Trophoblast cell (in vitro differentiated cells and primary cell): ENCODE results near the gene FMNL2.
A peak's percentile ranks its signal among the peaks of the same experiment; 100 is the strongest.

Experiments used
- DNase-seq, 2 donors: peaks; one replicate each; pipeline ENCODE4 v3.0.0-alpha.2; 2016
- H2AFZ ChIP-seq: 2 replicates; pipeline ENCODE4 v1.6.1; 2013; ENCODE audit warnings: low read length, moderate library complexity, mild to moderate bottlenecking; ENCODE audit not compliant: insufficient read depth, poor library complexity
- H2AK5ac ChIP-seq: 2 replicates; pipeline ENCODE4 v1.6.1; 2013; ENCODE audit warnings: mild to moderate bottlenecking, low read length
- H2BK120ac ChIP-seq: 2 replicates; pipeline ENCODE4 v1.6.1; 2013; ENCODE audit warnings: low read length, mild to moderate bottlenecking, moderate library complexity; ENCODE audit not compliant: insufficient read depth, poor library complexity
- H2BK12ac ChIP-seq: 2 replicates; pipeline ENCODE4 v1.6.1; 2013; ENCODE audit warnings: mild to moderate bottlenecking, low read length, moderate library complexity
- H2BK5ac ChIP-seq: 2 replicates; pipeline ENCODE4 v1.6.1; 2013; ENCODE audit warnings: low read length, low read depth, moderate library complexity, mild to moderate bottlenecking; ENCODE audit not compliant: poor library complexity
- H3K14ac ChIP-seq: 2 replicates; pipeline ENCODE4 v1.6.1; 2013; ENCODE audit warnings: mild to moderate bottlenecking, low read length
- H3K18ac ChIP-seq: 2 replicates; pipeline ENCODE4 v1.6.1; 2013; ENCODE audit warnings: mild to moderate bottlenecking, low read length
- H3K23ac ChIP-seq: 2 replicates; pipeline ENCODE4 v1.6.1; 2013; ENCODE audit warnings: low read length
- H3K27ac ChIP-seq: 2 replicates; pipeline ENCODE4 v1.5.1; 2013; ENCODE audit warnings: low read depth, mild to moderate bottlenecking, inconsistent platforms, low read length, moderate library complexity
- H3K27me3 ChIP-seq: 2 replicates; pipeline ENCODE4 v1.6.1; 2013; ENCODE audit warnings: inconsistent platforms, mild to moderate bottlenecking, low read length, moderate library complexity; ENCODE audit not compliant: insufficient read depth
- H3K36me3 ChIP-seq, 2 experiments: 1 replicate in 1 of 2; 2 replicates in 1 of 2; pipeline ENCODE4 v1.6.1; 2013; ENCODE audit warnings: low read length in 2 of 2, mild to moderate bottlenecking in 2 of 2, moderate library complexity in 1 of 2; ENCODE audit not compliant: insufficient read depth in 2 of 2, control insufficient read depth in 1 of 2
- H3K4ac ChIP-seq: 2 replicates; pipeline ENCODE4 v1.6.1; 2013; ENCODE audit warnings: low read depth, mild to moderate bottlenecking, low read length, moderate library complexity
- H3K4me1 ChIP-seq, 2 experiments: 1 replicate in 1 of 2; 2 replicates in 1 of 2; pipeline ENCODE4 v1.6.1; 2013; ENCODE audit warnings: low read length in 2 of 2, mild to moderate bottlenecking in 2 of 2, moderate library complexity in 1 of 2; ENCODE audit not compliant: insufficient read depth in 2 of 2, control insufficient read depth in 1 of 2
- H3K4me2 ChIP-seq: 2 replicates; pipeline ENCODE4 v1.6.1; 2013; ENCODE audit warnings: inconsistent platforms, mild to moderate bottlenecking, low read length, moderate library complexity
- H3K4me3 ChIP-seq: 2 replicates; pipeline ENCODE4 v1.5.1; 2013; ENCODE audit warnings: mild to moderate bottlenecking, low read depth, low read length, inconsistent platforms
- H3K79me1 ChIP-seq: one replicate; pipeline ENCODE4 v1.6.1; 2013; ENCODE audit warnings: low read length
- H3K79me2 ChIP-seq: 2 replicates; pipeline ENCODE4 v1.6.1; 2013; ENCODE audit warnings: low read length, mild to moderate bottlenecking; ENCODE audit not compliant: control insufficient read depth, insufficient read depth, poor library complexity
- H3K9ac ChIP-seq: 2 replicates; pipeline ENCODE4 v1.6.1; 2013; ENCODE audit warnings: mild to moderate bottlenecking, low read length
- H3K9me3 ChIP-seq: 2 replicates; pipeline ENCODE4 v1.6.1; 2013; ENCODE audit warnings: low read depth, mild to moderate bottlenecking, control low read depth, inconsistent platforms, low read length; ENCODE audit not compliant: insufficient read depth
- H4K12ac ChIP-seq: 2 replicates; pipeline ENCODE4 v1.6.1; 2013; ENCODE audit warnings: low read depth, mild to moderate bottlenecking, low read length, moderate library complexity
- H4K8ac ChIP-seq: 2 replicates; pipeline ENCODE4 v1.6.1; 2013; ENCODE audit warnings: low read depth, mild to moderate bottlenecking, low read length, moderate library complexity
- H4K91ac ChIP-seq: one replicate; pipeline ENCODE4 v1.6.1; 2013; ENCODE audit warnings: low read depth, mild to moderate bottlenecking, low read length, moderate library complexity
- WGBS: extraction: QIAGEN DNeasy Blood & Tissue Kit; methylation state at CpG from one replicate; pipeline ENCODE4 v1.1.7; 2013; ENCODE audit warnings: missing lambda C conversion rate; ENCODE audit not compliant: insufficient read length, insufficient coverage; ENCODE audit errors: extremely low coverage; 5-methylcytosine and 5-hydroxymethylcytosine counted together

Gene FMNL2

GRCh38 chr2:152334701-152335015, 316 bp upstream of the FMNL2 start:
- H3K79me2 ChIP-seq: peaks cover 15% of the 10 kb centered on the region
- H3K36me3 ChIP-seq: no peaks in the 10 kb centered on the region
- H3K27me3 ChIP-seq: no peaks in the 10 kb centered on the region
- peak overlapping the region; percentile 72 for H4K8ac ChIP-seq
- H3K27ac ChIP-seq: no peak overlapping the region
- H2BK5ac ChIP-seq: no peak overlapping the region
- H3K79me1 ChIP-seq: peaks cover 16% of the 10 kb centered on the region
- H3K4ac ChIP-seq: no peak overlapping the region
- H2AFZ ChIP-seq: peak overlapping the region; percentile 66
- H3K4me1 ChIP-seq: peaks cover 2 to 3% of the 10 kb centered on the region in 2 experiments
- peaks cover 2% of the 10 kb centered on the region for H3K9me3 ChIP-seq
- no peak overlapping the region for H3K9ac ChIP-seq
- H3K23ac ChIP-seq: no peak overlapping the region
- no peak overlapping the region for H3K4me3 ChIP-seq
- no peak overlapping the region for H2BK12ac ChIP-seq
- no peak for DNase-seq
- no peak overlapping the region for H4K91ac ChIP-seq
- no peak overlapping the region for H3K14ac ChIP-seq
- H2BK120ac ChIP-seq: no peak overlapping the region
- no peak overlapping the region for H4K12ac ChIP-seq
- H3K4me2 ChIP-seq: peak overlapping the region; percentile 89
- no CpG with 5 or more reads among the region's 11 CpGs for WGBS
- H2AK5ac ChIP-seq: no peak overlapping the region
- no peak overlapping the region for H3K18ac ChIP-seq

- peaks cover 2% of the 10 kb centered on the region for H3K9me3 ChIP-seq
- H3K79me1 ChIP-seq: peaks cover 16% of the 10 kb centered on the region
- H4K12ac ChIP-seq: peak overlapping the region; percentile 34
- peak overlapping the region; percentile 21 for H2BK120ac ChIP-seq
- no peak overlapping the region for H3K23ac ChIP-seq
- no CpG with 5 or more reads among the region's 35 CpGs for WGBS
- H3K79me2 ChIP-seq: peaks cover 17% of the 10 kb centered on the region
- peak overlapping the region; percentile 44 for H3K4ac ChIP-seq
- peak overlapping the region; percentile 83 for H3K18ac ChIP-seq
- peak overlapping the region; percentile 89 for H3K4me2 ChIP-seq
- peak overlapping the region; percentile 81 for H2AFZ ChIP-seq
- H3K36me3 ChIP-seq: no peaks in the 10 kb centered on the region
- H3K4me1 ChIP-seq: peaks cover 2 to 3% of the 10 kb centered on the region in 2 experiments
- H3K9ac ChIP-seq: peak overlapping the region; percentile 87
- H3K27me3 ChIP-seq: no peaks in the 10 kb centered on the region
- peak overlapping the region; percentile 70 for H3K27ac ChIP-seq
- DNase-seq: peak in 1 of 2 donors; percentile 53
- H3K4me3 ChIP-seq: peak overlapping the region; percentile 98
- no peak overlapping the region for H2BK12ac ChIP-seq
- peak overlapping the region; percentile 82 for H3K14ac ChIP-seq
- H2BK5ac ChIP-seq: peak overlapping the region; percentile 77
- H2AK5ac ChIP-seq: no peak overlapping the region
- H4K91ac ChIP-seq: peak overlapping the region; percentile 66
- peak overlapping the region; percentile 67 for H4K8ac ChIP-seq
Observed at GRCh38 chr2:152335726-152336118, 748 bp downstream of the FMNL2 start.

GRCh38 chr2:152336119-152336853, 1.3 kb downstream of the FMNL2 start:
- Histone ChIP-seq H2BK5ac (peak overlapping the region; percentile 7), H3K4me3 (peak overlapping the region; percentile 98), H3K79me1 (peaks cover 16% of the 10 kb centered on the region), H3K4me1 (peaks cover 2 to 3% of the 10 kb centered on the region in 2 experiments), H3K36me3 (no peaks in the 10 kb centered on the region), H3K18ac (peak overlapping the region; percentile 59), H2BK12ac (no peak overlapping the region), H3K27me3 (no peaks in the 10 kb centered on the region), H2AFZ (peak overlapping the region; percentile 81), H3K4me2 (peak overlapping the region; percentile 89), H3K14ac (peak overlapping the region; percentile 30), H3K27ac (peak overlapping the region; percentile 23), H3K4ac (peak overlapping the region; percentile 44), H4K8ac (peak overlapping the region; percentile 36), H3K23ac (no peak overlapping the region), H3K9ac (peak overlapping the region; percentile 85), H2BK120ac (peak overlapping the region; percentile 34), H4K12ac (peak overlapping the region; percentile 26), H3K79me2 (peaks cover 17% of the 10 kb centered on the region), H3K9me3 (peaks cover 2% of the 10 kb centered on the region), H4K91ac (peak overlapping the region; percentile 28), H2AK5ac (no peak overlapping the region)
- peak; percentile 28 to 55 for DNase-seq
- no CpG with 5 or more reads among the region's 42 CpGs for WGBS

- H3K36me3 ChIP-seq: no peaks in the 10 kb centered on the region
- peaks cover 2 to 3% of the 10 kb centered on the region in 2 experiments for H3K4me1 ChIP-seq
- no peak overlapping the region for H2BK12ac ChIP-seq
- H3K9me3 ChIP-seq: peaks cover 2% of the 10 kb centered on the region
- peak overlapping the region; percentile 98 for H3K4me3 ChIP-seq
- peak overlapping the region; percentile 44 for H3K4ac ChIP-seq
- H3K27me3 ChIP-seq: no peaks in the 10 kb centered on the region
- H4K91ac ChIP-seq: no peak overlapping the region
- H2BK5ac ChIP-seq: no peak overlapping the region
- no peak overlapping the region for H4K12ac ChIP-seq
- H2AK5ac ChIP-seq: no peak overlapping the region
- peaks cover 16% of the 10 kb centered on the region for H3K79me1 ChIP-seq
- no peak overlapping the region for H3K27ac ChIP-seq
- WGBS: no CpG with 5 or more reads among the region's 12 CpGs
- peak; percentile 46 to 66 for DNase-seq
- no peak overlapping the region for H3K14ac ChIP-seq
- H3K23ac ChIP-seq: no peak overlapping the region
- no peak overlapping the region for H2BK120ac ChIP-seq
- H3K9ac ChIP-seq: no peak overlapping the region
- H2AFZ ChIP-seq: no peak overlapping the region
- H4K8ac ChIP-seq: peak overlapping the region; percentile 30
- H3K4me2 ChIP-seq: peak overlapping the region; percentile 89
- no peak overlapping the region for H3K18ac ChIP-seq
- peaks cover 17% of the 10 kb centered on the region for H3K79me2 ChIP-seq
Observed at GRCh38 chr2:152336854-152337510, 2.0 kb downstream of the FMNL2 start.
